Measurements from ENCODE around the gene GNPAT.

The GNPAT gene

GRCh38 chr1:231242516-231243198, 1.6 kb downstream of the GNPAT start:
- DNase-seq (ENCODE audit: low read depth): no peak

GRCh38 chr1:231248778-231249177, 7.8 kb downstream of the GNPAT start:
- DNase-seq (ENCODE audit: low read depth): no peak

- DNase-seq (ENCODE audit: low read depth): no peak
These were observed 11.3 kb downstream of the GNPAT start for GRCh38 chr1:231252336-231252735.

GRCh38 chr1:231260351-231260750, 19.3 kb downstream of the GNPAT start:
- DNase-seq (ENCODE audit: low read depth): no peak

GRCh38 chr1:231264642-231265041, 23.6 kb downstream of the GNPAT start:
- DNase-seq (ENCODE audit: low read depth): no peak

GRCh38 chr1:231265379-231265778, 24.4 kb downstream of the GNPAT start:
- DNase-seq (ENCODE audit: low read depth): no peak

GRCh38 chr1:231266811-231267322, 25.9 kb downstream of the GNPAT start:
- peak; percentile 4 for DNase-seq (ENCODE audit: low read depth)

GRCh38 chr1:231272173-231272572, 31.2 kb downstream of the GNPAT start:
- DNase-seq (ENCODE audit: low read depth): no peak

GRCh38 chr1:231272880-231273279, 31.9 kb downstream of the GNPAT start:
- peak; percentile 24 for DNase-seq (ENCODE audit: low read depth)

- DNase-seq (ENCODE audit: low read depth): no peak
These were observed 33.3 kb downstream of the GNPAT start for GRCh38 chr1:231274119-231274825.

- no peak for DNase-seq (ENCODE audit: low read depth)
These were observed 37.2 kb downstream of the GNPAT start for GRCh38 chr1:231278100-231278790.

- peak; percentile 6 for DNase-seq (ENCODE audit: low read depth)
These were observed 38.1 kb downstream of the GNPAT start for GRCh38 chr1:231279081-231279480.

- DNase-seq (ENCODE audit: low read depth): no peak
These were observed 38.7 kb downstream of the GNPAT start for GRCh38 chr1:231279683-231280082.

- DNase-seq (ENCODE audit: low read depth): no peak
These were observed 43.4 kb downstream of the GNPAT start for GRCh38 chr1:231284441-231284840.

GRCh38 chr1:231286603-231287002, 45.6 kb downstream of the GNPAT start:
- DNase-seq (ENCODE audit: low read depth): no peak

GRCh38 chr1:231295938-231296337, 54.9 kb downstream of the GNPAT start:
- DNase-seq (ENCODE audit: low read depth): no peak

- DNase-seq (ENCODE audit: low read depth): no peak
These were observed 61.0 kb downstream of the GNPAT start for GRCh38 chr1:231301990-231302389.

- DNase-seq (ENCODE audit: low read depth): no peak
These were observed 69.5 kb downstream of the GNPAT start for GRCh38 chr1:231310391-231310934.

- no peak for DNase-seq (ENCODE audit: low read depth)
These were observed 70.9 kb downstream of the GNPAT start for GRCh38 chr1:231311720-231312431.

- DNase-seq (ENCODE audit: low read depth): no peak
These were observed 71.4 kb downstream of the GNPAT start for GRCh38 chr1:231312432-231312788.

GRCh38 chr1:231313661-231314060, 72.6 kb downstream of the GNPAT start:
- DNase-seq (ENCODE audit: low read depth): no peak

GRCh38 chr1:231315887-231316286, 74.9 kb downstream of the GNPAT start:
- no peak for DNase-seq (ENCODE audit: low read depth)
